HL-60 (cell line): ENCODE measurements around the gene MAPK6.

Experiments
- DNase-seq, 2 experiments: peaks; one replicate each; pipeline ENCODE4 v3.0.0-alpha.2; 2010 to 2020; ENCODE audit warnings: low read depth in 1 of 2, low spot score in 1 of 2
- H3K27ac ChIP-seq: fragments of 250-450 bp; sonication (Bioruptor Pico); replicated peaks from 2 replicates; pipeline ENCODE4 v1.5.1; 2020; ENCODE audit warnings: mild to moderate bottlenecking, moderate library complexity
- H3K27me3 ChIP-seq: fragments of 250-450 bp; sonication (Bioruptor Pico); 2 replicates; pipeline ENCODE4 v1.5.1; 2021; ENCODE audit warnings: mild to moderate bottlenecking, moderate library complexity; ENCODE audit not compliant: insufficient read depth, poor library complexity, severe bottlenecking
- H3K4me3 ChIP-seq: replicated peaks from 2 replicates; pipeline ENCODE4 v1.5.1; 2011; ENCODE audit warnings: mild to moderate bottlenecking, control low read depth, low read length; ENCODE audit not compliant: insufficient read depth
- GABPA ChIP-seq: IDR thresholded peaks from 2 replicates; pipeline ENCODE4 v1.6.1; 2012; ENCODE audit warnings: low read depth
- POLR2AphosphoS5 ChIP-seq: IDR thresholded peaks from 2 replicates; pipeline ENCODE4 v1.6.1; 2012; ENCODE audit warnings: low read depth
- SPI1 ChIP-seq: IDR thresholded peaks from 2 replicates; pipeline ENCODE4 v1.6.1; 2012; ENCODE audit warnings: low read depth, mild to moderate bottlenecking, borderline replicate concordance
- TF ChIP-seq, protein P1 (sequence below): IDR thresholded peaks from 2 replicates; pipeline ENCODE4 v1.6.1; 2012; ENCODE audit warnings: low read depth; ENCODE audit not compliant: insufficient replicate concordance
- TF ChIP-seq, protein P2 (sequence below): IDR thresholded peaks from one replicate; pipeline ENCODE4 v1.5.1; 2011; ENCODE audit warnings: low read length, control low read depth, inconsistent platforms; ENCODE audit not compliant: insufficient read depth

MAPK6 gene

DNA sequence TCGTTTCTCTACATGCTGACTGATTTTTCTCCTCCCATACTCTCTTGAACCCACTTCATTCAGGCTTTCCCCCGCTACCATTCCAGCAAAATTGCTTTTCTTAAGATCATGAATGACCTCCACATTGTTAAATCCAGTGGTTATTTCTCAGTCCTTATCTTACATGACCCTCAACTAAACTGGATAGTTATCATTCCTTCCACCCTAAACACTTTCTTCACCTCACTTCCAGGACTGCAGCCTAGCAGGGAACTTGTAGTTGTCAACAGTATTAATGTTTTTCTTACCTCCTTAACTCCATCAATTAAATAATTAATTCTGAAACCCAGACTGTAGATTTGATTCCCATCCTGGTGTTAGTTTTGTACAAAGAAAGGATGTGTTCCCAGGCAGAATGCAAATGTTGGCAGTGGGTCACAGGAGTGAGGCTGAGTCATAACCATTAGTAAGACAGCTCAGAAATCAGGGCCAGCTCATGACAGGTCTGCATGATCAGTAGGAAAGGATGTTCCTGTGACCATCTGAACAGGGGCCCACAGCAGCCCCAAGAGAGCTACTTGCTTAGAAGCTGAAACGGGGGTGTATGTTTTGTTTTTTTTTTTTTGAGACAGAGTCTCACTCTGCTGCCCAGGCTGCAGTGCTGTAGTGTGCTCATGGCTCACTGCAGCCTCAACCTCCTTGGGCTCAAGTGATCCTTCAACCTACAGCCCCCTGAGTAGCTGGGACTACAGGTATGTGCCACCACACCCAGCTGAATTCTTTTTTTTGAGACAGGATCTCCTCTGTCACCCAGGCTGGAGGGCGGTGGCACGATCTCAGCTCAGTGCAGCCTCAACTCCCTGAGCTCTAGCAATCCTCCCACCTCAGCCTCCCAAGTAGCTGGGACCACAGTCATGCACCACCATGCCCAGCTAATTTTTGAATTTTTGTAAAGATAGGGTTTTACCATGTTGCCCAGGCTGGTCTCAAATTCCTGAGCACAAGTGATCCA, 84.5 kb downstream of the MAPK6 start:
- H3K27ac ChIP-seq: no peak overlapping the region
- TF ChIP-seq, protein P1, sequence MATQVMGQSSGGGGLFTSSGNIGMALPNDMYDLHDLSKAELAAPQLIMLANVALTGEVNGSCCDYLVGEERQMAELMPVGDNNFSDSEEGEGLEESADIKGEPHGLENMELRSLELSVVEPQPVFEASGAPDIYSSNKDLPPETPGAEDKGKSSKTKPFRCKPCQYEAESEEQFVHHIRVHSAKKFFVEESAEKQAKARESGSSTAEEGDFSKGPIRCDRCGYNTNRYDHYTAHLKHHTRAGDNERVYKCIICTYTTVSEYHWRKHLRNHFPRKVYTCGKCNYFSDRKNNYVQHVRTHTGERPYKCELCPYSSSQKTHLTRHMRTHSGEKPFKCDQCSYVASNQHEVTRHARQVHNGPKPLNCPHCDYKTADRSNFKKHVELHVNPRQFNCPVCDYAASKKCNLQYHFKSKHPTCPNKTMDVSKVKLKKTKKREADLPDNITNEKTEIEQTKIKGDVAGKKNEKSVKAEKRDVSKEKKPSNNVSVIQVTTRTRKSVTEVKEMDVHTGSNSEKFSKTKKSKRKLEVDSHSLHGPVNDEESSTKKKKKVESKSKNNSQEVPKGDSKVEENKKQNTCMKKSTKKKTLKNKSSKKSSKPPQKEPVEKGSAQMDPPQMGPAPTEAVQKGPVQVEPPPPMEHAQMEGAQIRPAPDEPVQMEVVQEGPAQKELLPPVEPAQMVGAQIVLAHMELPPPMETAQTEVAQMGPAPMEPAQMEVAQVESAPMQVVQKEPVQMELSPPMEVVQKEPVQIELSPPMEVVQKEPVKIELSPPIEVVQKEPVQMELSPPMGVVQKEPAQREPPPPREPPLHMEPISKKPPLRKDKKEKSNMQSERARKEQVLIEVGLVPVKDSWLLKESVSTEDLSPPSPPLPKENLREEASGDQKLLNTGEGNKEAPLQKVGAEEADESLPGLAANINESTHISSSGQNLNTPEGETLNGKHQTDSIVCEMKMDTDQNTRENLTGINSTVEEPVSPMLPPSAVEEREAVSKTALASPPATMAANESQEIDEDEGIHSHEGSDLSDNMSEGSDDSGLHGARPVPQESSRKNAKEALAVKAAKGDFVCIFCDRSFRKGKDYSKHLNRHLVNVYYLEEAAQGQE: no peak
- TF ChIP-seq, protein P2, sequence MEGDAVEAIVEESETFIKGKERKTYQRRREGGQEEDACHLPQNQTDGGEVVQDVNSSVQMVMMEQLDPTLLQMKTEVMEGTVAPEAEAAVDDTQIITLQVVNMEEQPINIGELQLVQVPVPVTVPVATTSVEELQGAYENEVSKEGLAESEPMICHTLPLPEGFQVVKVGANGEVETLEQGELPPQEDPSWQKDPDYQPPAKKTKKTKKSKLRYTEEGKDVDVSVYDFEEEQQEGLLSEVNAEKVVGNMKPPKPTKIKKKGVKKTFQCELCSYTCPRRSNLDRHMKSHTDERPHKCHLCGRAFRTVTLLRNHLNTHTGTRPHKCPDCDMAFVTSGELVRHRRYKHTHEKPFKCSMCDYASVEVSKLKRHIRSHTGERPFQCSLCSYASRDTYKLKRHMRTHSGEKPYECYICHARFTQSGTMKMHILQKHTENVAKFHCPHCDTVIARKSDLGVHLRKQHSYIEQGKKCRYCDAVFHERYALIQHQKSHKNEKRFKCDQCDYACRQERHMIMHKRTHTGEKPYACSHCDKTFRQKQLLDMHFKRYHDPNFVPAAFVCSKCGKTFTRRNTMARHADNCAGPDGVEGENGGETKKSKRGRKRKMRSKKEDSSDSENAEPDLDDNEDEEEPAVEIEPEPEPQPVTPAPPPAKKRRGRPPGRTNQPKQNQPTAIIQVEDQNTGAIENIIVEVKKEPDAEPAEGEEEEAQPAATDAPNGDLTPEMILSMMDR: no peak
- TF ChIP-seq POLR2AphosphoS5 (no peak), SPI1 (no peak), GABPA (no peak)
- no peak for DNase-seq
- no peaks in the 10 kb centered on the region for H3K27me3 ChIP-seq
- no peak overlapping the region for H3K4me3 ChIP-seq

DNA sequence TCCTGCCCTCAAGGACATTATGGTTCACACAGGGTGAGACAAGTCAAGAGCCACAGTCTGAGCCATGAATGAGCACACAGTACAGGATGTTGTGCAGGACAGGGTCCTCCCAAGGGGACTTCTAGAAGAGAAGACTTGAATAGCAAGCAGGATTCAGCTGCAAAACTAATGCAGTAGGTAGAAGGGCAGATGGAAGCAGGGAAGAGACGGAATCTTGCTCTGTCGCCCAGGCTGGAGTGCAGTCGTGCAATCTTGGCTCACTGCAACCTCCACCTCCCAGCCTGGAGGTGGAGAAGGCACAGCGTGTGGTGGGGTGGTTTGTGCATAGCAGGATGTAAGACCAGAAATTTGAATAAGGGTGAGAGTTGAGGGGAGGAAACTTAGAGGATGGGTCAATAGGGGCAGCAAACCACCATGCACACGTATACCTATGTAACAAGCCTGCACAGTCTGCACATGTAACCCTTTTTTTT, 85.5 kb downstream of the MAPK6 start:
- no peak overlapping the region for H3K4me3 ChIP-seq
- DNase-seq: no peak
- no peak overlapping the region for H3K27ac ChIP-seq
- no peak for TF ChIP-seq GABPA
- TF ChIP-seq, protein P1: no peak
- TF ChIP-seq POLR2AphosphoS5: no peak
- TF ChIP-seq, protein P2: no peak
- TF ChIP-seq SPI1: no peak
- no peaks in the 10 kb centered on the region for H3K27me3 ChIP-seq

DNA sequence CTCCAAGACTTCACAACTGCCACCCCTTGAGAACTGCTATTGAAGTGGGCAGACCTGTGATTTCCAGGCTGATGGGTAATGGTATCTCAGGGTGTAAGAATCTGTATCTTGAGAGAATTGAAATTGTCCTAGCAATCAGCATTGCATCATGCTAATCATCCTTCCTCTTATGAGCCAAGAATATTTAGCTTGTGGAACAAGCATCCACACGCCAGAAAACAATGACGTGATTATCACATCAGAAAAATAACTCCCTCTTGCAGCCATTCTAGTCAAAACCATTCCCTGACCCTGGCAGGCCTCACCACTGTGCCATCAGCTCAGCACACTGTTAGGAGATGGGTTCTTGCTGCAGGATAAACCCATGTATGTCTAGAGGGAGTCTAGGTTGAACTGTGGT, 86.8 kb downstream of the MAPK6 start:
- H3K27ac ChIP-seq: no peak overlapping the region
- no peaks in the 10 kb centered on the region for H3K27me3 ChIP-seq
- no peak overlapping the region for H3K4me3 ChIP-seq
- TF ChIP-seq, protein P2: no peak
- TF ChIP-seq, protein P1: no peak
- TF ChIP-seq POLR2AphosphoS5 (no peak), GABPA (no peak), SPI1 (no peak)
- no peak for DNase-seq
